GM10266 (cell line): Measurements from ENCODE around the gene NUMB.

Experiments used
- DNase-seq: peaks from one replicate; pipeline ENCODE4 v3.0.0; 2012; ENCODE audit errors: extremely low spot score
- CTCF ChIP-seq: IDR thresholded peaks from 2 replicates; pipeline ENCODE4 v1.5.1; 2012; ENCODE audit warnings: mild to moderate bottlenecking, low read depth; ENCODE audit not compliant: control insufficient read depth, insufficient read depth; ENCODE audit errors: missing control alignments

NUMB gene

GRCh38 chr14:73465823-73466532 lies 7.6 kb upstream of the NUMB start:
- DNase-seq, result no peak
- no peak for TF ChIP-seq CTCF

- TF ChIP-seq CTCF, result no peak
- DNase-seq, result no peak
Observed at GRCh38 chr14:73463411-73463810, 5.1 kb upstream of the NUMB start.

GRCh38 chr14:73462815-73463214 lies 4.5 kb upstream of the NUMB start:
- no peak for TF ChIP-seq CTCF
- DNase-seq, result no peak

GRCh38 chr14:73462048-73462715 lies 3.8 kb upstream of the NUMB start:
- no peak for TF ChIP-seq CTCF
- DNase-seq, result no peak

- no peak for TF ChIP-seq CTCF
- no peak for DNase-seq
Observed at GRCh38 chr14:73461478-73462047, 3.2 kb upstream of the NUMB start.

GRCh38 chr14:73460691-73461127 lies 2.4 kb upstream of the NUMB start:
- no peak for DNase-seq
- TF ChIP-seq CTCF, result no peak

- no peak for TF ChIP-seq CTCF
- no peak for DNase-seq
Observed at GRCh38 chr14:73459959-73460358, 1.6 kb upstream of the NUMB start.
